ENCODE measurements around the gene FLAD1. TPM values are rescaled to one million over a fixed set of nuclear protein-coding genes. Genes with fewer than 3 reads are reported as not detected.
"Not testable (repeated sequence)": the region's sequence is repeated elsewhere in the genome, so short reads cannot be mapped to it uniquely, and the experiment has no call there.

FLAD1 gene
- total RNA-seq, 1 donor from 2014 or later = 31.2 TPM

DNA sequence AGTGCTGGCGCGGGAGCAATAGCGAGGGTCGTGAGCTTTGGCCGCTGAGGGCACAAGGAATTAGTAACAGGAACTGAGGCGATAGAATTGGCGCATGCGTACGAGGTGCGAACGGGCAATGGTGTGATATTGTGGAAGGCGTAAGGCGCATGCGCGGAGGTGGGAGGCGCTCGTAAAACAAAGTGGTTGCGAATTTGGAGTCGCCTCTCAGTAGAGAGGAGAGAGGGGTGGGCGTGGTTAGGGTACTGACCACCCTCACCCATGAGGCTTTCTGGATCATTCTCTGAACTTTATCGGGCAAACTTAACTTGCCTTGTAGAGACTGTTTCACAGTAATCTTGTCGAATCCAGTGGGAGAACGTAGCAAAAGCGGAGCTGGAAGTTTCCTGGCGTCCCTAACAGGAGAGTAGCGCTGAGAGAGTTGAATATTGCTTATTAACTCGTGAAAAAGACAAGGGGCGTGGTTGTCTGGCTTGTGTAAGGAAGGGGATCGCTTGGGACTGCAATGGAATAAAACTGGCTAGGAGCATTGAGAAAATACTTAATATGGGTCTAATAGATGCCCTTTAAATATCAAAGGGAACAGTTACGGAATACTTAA is 8.2 kb upstream of the FLAD1 start:
- peaks cover 21 to 28% of the 10 kb centered on the region in 2 donors for H3K4me1 ChIP-seq
- peaks cover 5% of the 10 kb centered on the region in 2 donors for H3K36me3 ChIP-seq
- H3K9me3 ChIP-seq = no peaks in the 10 kb centered on the region
- intact Hi-C loops (cut with DNase I) = loop anchor here (1.0 to 2.0 kb wide), 4 partner anchors 8 to 76 kb away; partner anchors contain the start of genes ADAM15, FLAD1 and ZBTB7B
- DNase-seq (ENCODE audit: low spot score in 2 of 2) = peak; percentile 83 to 97
- TF ChIP-seq, protein P1, sequence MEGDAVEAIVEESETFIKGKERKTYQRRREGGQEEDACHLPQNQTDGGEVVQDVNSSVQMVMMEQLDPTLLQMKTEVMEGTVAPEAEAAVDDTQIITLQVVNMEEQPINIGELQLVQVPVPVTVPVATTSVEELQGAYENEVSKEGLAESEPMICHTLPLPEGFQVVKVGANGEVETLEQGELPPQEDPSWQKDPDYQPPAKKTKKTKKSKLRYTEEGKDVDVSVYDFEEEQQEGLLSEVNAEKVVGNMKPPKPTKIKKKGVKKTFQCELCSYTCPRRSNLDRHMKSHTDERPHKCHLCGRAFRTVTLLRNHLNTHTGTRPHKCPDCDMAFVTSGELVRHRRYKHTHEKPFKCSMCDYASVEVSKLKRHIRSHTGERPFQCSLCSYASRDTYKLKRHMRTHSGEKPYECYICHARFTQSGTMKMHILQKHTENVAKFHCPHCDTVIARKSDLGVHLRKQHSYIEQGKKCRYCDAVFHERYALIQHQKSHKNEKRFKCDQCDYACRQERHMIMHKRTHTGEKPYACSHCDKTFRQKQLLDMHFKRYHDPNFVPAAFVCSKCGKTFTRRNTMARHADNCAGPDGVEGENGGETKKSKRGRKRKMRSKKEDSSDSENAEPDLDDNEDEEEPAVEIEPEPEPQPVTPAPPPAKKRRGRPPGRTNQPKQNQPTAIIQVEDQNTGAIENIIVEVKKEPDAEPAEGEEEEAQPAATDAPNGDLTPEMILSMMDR (IDR thresholded peaks at IDR 0.05) = no peak
- peak overlapping the region; percentile 61 to 82 for H3K4me3 ChIP-seq
- H3K27me3 ChIP-seq = no peaks in the 10 kb centered on the region
- H3K27ac ChIP-seq = peak overlapping the region; percentile 95 to 99

DNA sequence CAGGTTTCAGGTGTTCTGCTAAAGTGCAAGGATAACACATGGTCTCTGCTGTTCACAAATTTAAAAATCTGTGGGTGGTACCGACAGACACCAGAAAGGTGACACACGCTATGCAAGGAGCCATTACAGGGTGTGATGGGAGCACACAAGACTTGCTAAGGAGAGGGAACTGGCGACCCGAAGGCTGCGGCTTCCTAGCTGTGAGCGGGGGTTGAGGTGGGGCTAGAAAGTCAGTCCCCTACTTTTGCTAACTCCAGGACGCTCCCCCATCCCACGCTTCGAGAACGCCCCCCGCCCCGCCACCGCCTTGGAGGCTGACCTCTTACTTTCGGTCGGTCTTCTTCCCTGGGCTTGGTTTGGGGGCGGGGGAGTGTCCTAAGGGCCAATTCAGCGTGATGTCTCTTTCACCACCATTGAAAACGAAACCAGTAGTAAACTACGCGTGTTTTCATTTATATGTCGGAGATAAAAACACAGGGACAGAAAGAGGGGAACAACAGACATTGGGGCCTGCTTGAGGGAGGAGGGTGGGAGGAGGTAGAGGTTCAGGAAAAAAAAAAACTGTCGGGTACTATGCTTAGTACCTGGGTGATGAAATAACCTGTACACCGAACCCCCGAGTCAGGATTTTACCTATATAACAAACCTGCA is 7.6 kb upstream of the FLAD1 start:
- intact Hi-C loops (cut with DNase I) = loop anchor here (1.0 to 2.0 kb wide), 3 partner anchors 8 to 75 kb away; partner anchors contain the start of genes ADAM15 and FLAD1
- TF ChIP-seq, protein P1 (IDR thresholded peaks at IDR 0.05) = no peak
- Histone ChIP-seq H3K9me3 (no peaks in the 10 kb centered on the region), H3K36me3 (peaks cover 5% of the 10 kb centered on the region in 2 donors), H3K4me1 (peaks cover 20 to 22% of the 10 kb centered on the region in 2 donors), H3K4me3 (peak overlapping the region; percentile 61 to 82), H3K27me3 (no peaks in the 10 kb centered on the region), H3K27ac (peak overlapping the region; percentile 95 to 99)
- peak in 1 of 2 donors; percentile 79 for DNase-seq (ENCODE audit: low spot score in 2 of 2)

DNA sequence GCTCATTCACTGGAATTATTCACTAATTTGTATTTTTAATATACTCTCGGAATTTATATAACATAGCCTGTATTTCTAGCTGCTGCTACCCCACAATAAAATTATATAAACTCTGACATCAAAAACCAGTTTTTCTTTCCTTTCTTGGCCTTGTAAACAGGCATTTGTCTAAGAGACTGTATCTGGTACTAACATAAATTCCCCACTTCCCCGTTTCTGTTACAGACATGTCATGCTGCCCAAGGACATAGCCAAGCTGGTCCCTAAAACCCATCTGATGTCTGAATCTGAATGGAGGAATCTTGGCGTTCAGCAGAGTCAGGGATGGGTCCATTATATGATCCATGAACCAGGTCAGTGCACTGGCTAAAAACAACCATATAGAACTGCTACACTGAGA is 5.4 kb upstream of the FLAD1 start:
- H3K4me3 ChIP-seq; DNase-seq (ENCODE audit: low spot score in 2 of 2); H3K27me3 ChIP-seq; H3K36me3 ChIP-seq; H3K4me1 ChIP-seq; H3K27ac ChIP-seq; H3K9me3 ChIP-seq; intact Hi-C loops (cut with DNase I): not testable (repeated sequence)

DNA sequence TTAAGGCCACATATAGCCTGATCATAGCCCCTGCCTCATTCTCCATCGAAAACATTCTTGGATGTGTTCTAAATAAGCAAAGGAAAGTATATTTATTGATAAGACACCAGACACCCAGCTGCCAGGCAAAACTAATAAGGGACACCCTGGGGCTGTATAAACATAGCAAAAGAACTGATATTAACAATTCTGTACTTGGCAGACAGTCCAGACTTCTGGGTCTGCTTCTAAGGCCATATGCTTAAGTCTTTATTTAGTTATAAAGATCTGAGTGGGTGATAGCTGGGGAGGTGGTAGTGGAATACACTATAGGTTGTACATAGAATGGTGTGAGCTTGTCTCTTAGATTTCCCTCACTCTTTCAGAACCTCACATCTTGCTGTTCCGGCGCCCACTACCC is 4.8 kb upstream of the FLAD1 start:
- H3K9me3 ChIP-seq = no peaks in the 10 kb centered on the region
- intact Hi-C loops (cut with DNase I) = no loop called here
- TF ChIP-seq, protein P1 (IDR thresholded peaks at IDR 0.05) = no peak
- H3K4me1 ChIP-seq = peaks cover 2 to 5% of the 10 kb centered on the region in 2 donors
- H3K36me3 ChIP-seq = peaks cover 5% of the 10 kb centered on the region in 2 donors
- no peak overlapping the region for H3K4me3 ChIP-seq
- H3K27ac ChIP-seq = no peak overlapping the region
- DNase-seq (ENCODE audit: low spot score in 2 of 2) = no peak
- no peaks in the 10 kb centered on the region for H3K27me3 ChIP-seq

GRCh38 chr1:154982341-154982740 is 803 bp upstream of the FLAD1 start:
- no peaks in the 10 kb centered on the region for H3K27me3 ChIP-seq
- intact Hi-C loops (cut with DNase I) = loop anchor here (2.0 kb wide), 1 partner anchor 22 kb away; the partner anchor contains the start of gene PYGO2

More at GRCh38 chr1:154982341-154982740, 803 bp upstream of the FLAD1 start:
- Histone ChIP-seq H3K27ac (no peak overlapping the region), H3K9me3 (no peaks in the 10 kb centered on the region), H3K36me3 (peaks cover 5% of the 10 kb centered on the region in 2 donors), H3K4me3 (peak overlapping the region in 1 of 2 donors; percentile 84), H3K4me1 (peaks cover 7 to 10% of the 10 kb centered on the region in 2 donors)
- DNase-seq (ENCODE audit: low spot score in 2 of 2) = no peak
- TF ChIP-seq, protein P1 (IDR thresholded peaks at IDR 0.05) = no peak
